MM.1S (cell line): ENCODE data around the gene FAM110D.

Source experiments
- EZH2 ChIP-seq: fragments of 300-600 bp; sonication (generic); optimal IDR thresholded peaks from 2 replicates; pipeline ENCODE3; 2017; ENCODE audit warnings: low read depth, mild to moderate bottlenecking, antibody characterized with exemption, low read length, mixed read lengths
- EZH2phosphoT487 ChIP-seq: fragments of 300-600 bp; sonication (generic); IDR thresholded peaks from 2 replicates; pipeline ENCODE4 v1.6.1; 2018; ENCODE audit warnings: antibody characterized with exemption, low read length
- TF ChIP-seq, protein P1 (sequence below): fragments of 300-600 bp; sonication (generic); IDR thresholded peaks from 2 replicates; pipeline ENCODE4 v1.5.1; 2016; ENCODE audit warnings: antibody characterized with exemption, low read length, mixed read lengths

DNA sequence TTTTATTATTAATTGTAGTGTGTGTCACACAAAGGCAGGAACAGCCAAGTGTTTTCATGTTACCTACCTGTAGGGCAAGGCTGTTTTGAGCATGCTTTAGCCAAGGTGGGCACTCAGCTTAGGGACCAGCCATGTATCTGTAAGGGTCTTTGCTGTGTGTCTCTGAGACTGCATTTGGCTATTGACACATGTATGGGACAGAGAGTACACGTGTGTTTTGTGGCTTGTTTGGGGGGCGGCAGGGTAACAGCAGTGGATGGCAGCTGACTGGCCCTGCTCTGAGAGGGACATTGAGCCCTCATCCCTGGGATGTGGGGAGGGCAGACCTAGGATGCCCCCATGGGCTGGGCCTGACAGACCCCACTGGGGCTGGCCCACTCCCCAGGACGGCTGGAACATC lies 38.4 kb downstream of the FAM110D start:
- TF ChIP-seq, protein P1, sequence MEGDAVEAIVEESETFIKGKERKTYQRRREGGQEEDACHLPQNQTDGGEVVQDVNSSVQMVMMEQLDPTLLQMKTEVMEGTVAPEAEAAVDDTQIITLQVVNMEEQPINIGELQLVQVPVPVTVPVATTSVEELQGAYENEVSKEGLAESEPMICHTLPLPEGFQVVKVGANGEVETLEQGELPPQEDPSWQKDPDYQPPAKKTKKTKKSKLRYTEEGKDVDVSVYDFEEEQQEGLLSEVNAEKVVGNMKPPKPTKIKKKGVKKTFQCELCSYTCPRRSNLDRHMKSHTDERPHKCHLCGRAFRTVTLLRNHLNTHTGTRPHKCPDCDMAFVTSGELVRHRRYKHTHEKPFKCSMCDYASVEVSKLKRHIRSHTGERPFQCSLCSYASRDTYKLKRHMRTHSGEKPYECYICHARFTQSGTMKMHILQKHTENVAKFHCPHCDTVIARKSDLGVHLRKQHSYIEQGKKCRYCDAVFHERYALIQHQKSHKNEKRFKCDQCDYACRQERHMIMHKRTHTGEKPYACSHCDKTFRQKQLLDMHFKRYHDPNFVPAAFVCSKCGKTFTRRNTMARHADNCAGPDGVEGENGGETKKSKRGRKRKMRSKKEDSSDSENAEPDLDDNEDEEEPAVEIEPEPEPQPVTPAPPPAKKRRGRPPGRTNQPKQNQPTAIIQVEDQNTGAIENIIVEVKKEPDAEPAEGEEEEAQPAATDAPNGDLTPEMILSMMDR: no peak
- no peak for TF ChIP-seq EZH2
- no peak for TF ChIP-seq EZH2phosphoT487
